B cell (primary cell): ENCODE measurements around the gene NDEL1. TPM values are rescaled to one million over a fixed set of nuclear protein-coding genes. Genes with fewer than 3 reads are reported as not detected.

Source experiments
- ATAC-seq: fragments of 200-7000 bp; cut with Tn5 transposase; one replicate; pipeline ENCODE4 v1.10.0; 2021; ENCODE audit warnings: low read depth, mild to moderate bottlenecking, moderate number of reproducible peaks, moderate library complexity
- CTCF ChIA-PET: fragments of 350-600 bp; sonication (Branson Sonifier 250); formaldehyde crosslinking; loops from one replicate; lab custom pipeline; 2021; ENCODE audit warnings: antibody characterized with exemption, inconsistent platforms; lab: Charles Lee
- POLR2A ChIA-PET: fragments of 350-600 bp; sonication (Branson Sonifier 250); formaldehyde crosslinking; loops from one replicate; lab custom pipeline; 2021; ENCODE audit warnings: antibody characterized with exemption; lab: Charles Lee
- DNase-seq: peaks from one replicate; pipeline ENCODE4 v3.0.0; 2013
- H2AFZ ChIP-seq: 2 replicates; pipeline ENCODE4 v1.6.1; 2012; ENCODE audit warnings: mild to moderate bottlenecking, low read depth, low read length; ENCODE audit not compliant: insufficient read depth, poor library complexity, severe bottlenecking
- H3K27ac ChIP-seq, 2 donors: 1 replicate in 1 of 2; 2 replicates in 1 of 2; pipeline ENCODE4 v1.5.1; 2012 to 2013; ENCODE audit warnings: low read length in 2 of 2, mild to moderate bottlenecking in 2 of 2, moderate library complexity in 1 of 2
- H3K27me3 ChIP-seq, 4 experiments: fragments of 200-600 bp in 1 of 4; sonication (generic) in 1 of 4; replicated peaks in 1 of 4; 1 replicate in 2 of 4; 2 replicates in 2 of 4; pipeline versions ENCODE4 v1.6.1 to v1.7.0; 2013 to 2016; ENCODE audit warnings: low read length in 3 of 4, mild to moderate bottlenecking in 2 of 4, mixed read lengths in 1 of 4, moderate library complexity in 1 of 4; ENCODE audit not compliant: insufficient read depth in 4 of 4, control insufficient read depth in 3 of 4; ENCODE audit errors: control extremely low read depth in 1 of 4
- H3K36me3 ChIP-seq, 2 experiments: replicated peaks in 1 of 2; 1 replicate in 1 of 2; 2 replicates in 1 of 2; pipeline versions ENCODE4 v1.6.1 to v1.7.1; 2013; ENCODE audit warnings: low read length in 1 of 2; ENCODE audit not compliant: insufficient read depth in 2 of 2, control insufficient read depth in 1 of 2; ENCODE audit errors: control extremely low read depth in 1 of 2, extremely low read depth in 1 of 2
- H3K4me1 ChIP-seq, 2 donors: fragments of 200-600 bp in 1 of 2; sonication (generic) in 1 of 2; 1 replicate in 1 of 2; 2 replicates in 1 of 2; pipeline versions ENCODE4 v1.5.1 to v1.6.1; 2013 to 2017; ENCODE audit warnings: low read length in 2 of 2; ENCODE audit not compliant: control insufficient read depth in 2 of 2, insufficient read depth in 2 of 2
- H3K4me2 ChIP-seq: replicated peaks from 2 replicates; pipeline ENCODE3; 2012; ENCODE audit warnings: mild to moderate bottlenecking, low read depth, low read length; ENCODE audit not compliant: poor library complexity, severe bottlenecking
- H3K4me3 ChIP-seq, 5 experiments: fragments of 200-600 bp in 1 of 5; sonication (generic) in 1 of 5; 1 replicate in 3 of 5; 2 replicates in 2 of 5; pipeline versions ENCODE4 v1.5.1 to v1.7.0; 2011 to 2016; ENCODE audit warnings: low read length in 4 of 5, mild to moderate bottlenecking in 4 of 5, low read depth in 2 of 5, control low read depth in 1 of 5, moderate library complexity in 1 of 5; ENCODE audit not compliant: insufficient read depth in 1 of 5; ENCODE audit errors: control extremely low read depth in 1 of 5, extremely low read depth in 1 of 5
- H3K79me2 ChIP-seq: fragments of 200-600 bp; sonication (generic); one replicate; pipeline ENCODE4 v1.6.0; 2016; ENCODE audit warnings: low read length; ENCODE audit not compliant: control insufficient read depth, insufficient read depth
- H3K9ac ChIP-seq: fragments of 200-600 bp; sonication (generic); 2 replicates; pipeline ENCODE4 v1.6.1; 2017; ENCODE audit warnings: mild to moderate bottlenecking, low read length, moderate library complexity
- H3K9me3 ChIP-seq, 3 donors: one replicate each; pipeline versions ENCODE4 v1.6.1 to v1.7.1; 2013; ENCODE audit warnings: low read length in 2 of 3; ENCODE audit not compliant: control insufficient read depth in 2 of 3, insufficient read depth in 1 of 3; ENCODE audit errors: control extremely low read depth in 1 of 3
- H4K20me1 ChIP-seq: 2 replicates; pipeline ENCODE4 v1.6.0; 2012; ENCODE audit warnings: mild to moderate bottlenecking, low read length; ENCODE audit not compliant: insufficient read depth, control insufficient read depth, poor library complexity, severe bottlenecking
- H3K27ac Mint-ChIP-seq: one replicate; pipeline ENCODE4 v1.8.0; 2021; ENCODE audit warnings: mixed read lengths
- H3K27me3 Mint-ChIP-seq: one replicate; pipeline ENCODE4 v1.8.0; 2021; ENCODE audit warnings: mixed read lengths
- H3K4me1 Mint-ChIP-seq: one replicate; pipeline ENCODE4 v1.8.0; 2021; ENCODE audit warnings: mixed read lengths
- H3K4me3 Mint-ChIP-seq: one replicate; pipeline ENCODE4 v1.8.0; 2021; ENCODE audit warnings: mixed read lengths
- H3K9me3 Mint-ChIP-seq: one replicate; pipeline ENCODE4 v1.8.0; 2022; ENCODE audit warnings: mixed read lengths; ENCODE audit not compliant: insufficient read depth
- EZH2 ChIP-seq: IDR thresholded peaks from 2 replicates; pipeline ENCODE4 v1.6.1; 2012; ENCODE audit warnings: borderline replicate concordance, low read depth, mild to moderate bottlenecking, moderate library complexity, low read length; ENCODE audit not compliant: insufficient read depth, poor library complexity, severe bottlenecking
- WGBS: methylation state at CpG from one replicate; pipeline ENCODE4 v1.1.5; 2013; ENCODE audit warnings: missing lambda C conversion rate; ENCODE audit not compliant: insufficient coverage; 5-methylcytosine and 5-hydroxymethylcytosine counted together
- intact Hi-C: fragments of 100-400 bp; cut with micrococcal nuclease; formaldehyde crosslinking; loops from one replicate; pipeline ENCODE4 v1.10.0; 2022
- polyA plus RNA-seq: library from polyadenylated mRNA; depleted of rRNA; stranded (reverse); fragments of >200 nt; gene quantifications from 2 replicates; pipeline ENCODE4 v1.2.3, GENCODE V29; 2012
- total RNA-seq, 2 donors: library from RNA; stranded (reverse); fragments of 120-200 nt in 1 of 2; gene quantifications; 1 replicate in 1 of 2; 2 replicates in 1 of 2; pipeline versions ENCODE4 v1.2.3 to v1.2.4, GENCODE V29; 2013 to 2022
- TF ChIP-seq, protein P1 (sequence below): fragments of 200-600 bp; IDR thresholded peaks from one replicate; pipeline ENCODE4 v1.8.0; 2022; ENCODE audit warnings: antibody characterized with exemption, mild to moderate bottlenecking

Gene NDEL1
- total and polyA plus RNA-seq, 2 donors (not counting 1 experiment from before 2014, with no cell fraction given), result 30.2 to 108 TPM

GRCh38 chr17:8477171-8477570 lies 41.5 kb downstream of the NDEL1 start:
- CTCF ChIA-PET, result no interaction called here
- TF ChIP-seq, protein P1, sequence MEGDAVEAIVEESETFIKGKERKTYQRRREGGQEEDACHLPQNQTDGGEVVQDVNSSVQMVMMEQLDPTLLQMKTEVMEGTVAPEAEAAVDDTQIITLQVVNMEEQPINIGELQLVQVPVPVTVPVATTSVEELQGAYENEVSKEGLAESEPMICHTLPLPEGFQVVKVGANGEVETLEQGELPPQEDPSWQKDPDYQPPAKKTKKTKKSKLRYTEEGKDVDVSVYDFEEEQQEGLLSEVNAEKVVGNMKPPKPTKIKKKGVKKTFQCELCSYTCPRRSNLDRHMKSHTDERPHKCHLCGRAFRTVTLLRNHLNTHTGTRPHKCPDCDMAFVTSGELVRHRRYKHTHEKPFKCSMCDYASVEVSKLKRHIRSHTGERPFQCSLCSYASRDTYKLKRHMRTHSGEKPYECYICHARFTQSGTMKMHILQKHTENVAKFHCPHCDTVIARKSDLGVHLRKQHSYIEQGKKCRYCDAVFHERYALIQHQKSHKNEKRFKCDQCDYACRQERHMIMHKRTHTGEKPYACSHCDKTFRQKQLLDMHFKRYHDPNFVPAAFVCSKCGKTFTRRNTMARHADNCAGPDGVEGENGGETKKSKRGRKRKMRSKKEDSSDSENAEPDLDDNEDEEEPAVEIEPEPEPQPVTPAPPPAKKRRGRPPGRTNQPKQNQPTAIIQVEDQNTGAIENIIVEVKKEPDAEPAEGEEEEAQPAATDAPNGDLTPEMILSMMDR, result no peak
- no peak for TF ChIP-seq EZH2
- WGBS, result 94% methylated on average over 8 of the region's 8 CpGs
- peaks cover 0 to under 1% (median 0%) of the 10 kb centered on the region in 3 donors for H3K9me3 ChIP-seq
- intact Hi-C loops, result no loop called here
- H3K4me1 ChIP-seq, result no peaks in the 10 kb centered on the region
- DNase-seq (no peak), ATAC-seq (no peak)
- peaks cover 2 to 59% of the 10 kb centered on the region in 2 experiments for H3K36me3 ChIP-seq
- Mint-ChIP-seq H3K27me3 (no peaks in the 10 kb centered on the region), H3K9me3 (no peaks in the 10 kb centered on the region), H3K4me3 (no peak overlapping the region), H3K27ac (no peak overlapping the region), H3K4me1 (no peaks in the 10 kb centered on the region)
- no peaks in the 10 kb centered on the region for H3K79me2 ChIP-seq
- H3K27me3 ChIP-seq, result no peaks in the 10 kb centered on the region
- H4K20me1 ChIP-seq, result no peaks in the 10 kb centered on the region
- H3K4me2 ChIP-seq, result no peak overlapping the region
- POLR2A ChIA-PET, result no interaction called here
- no peak overlapping the region for H2AFZ ChIP-seq
- H3K4me3 ChIP-seq, result no peak overlapping the region
- no peak overlapping the region for H3K27ac ChIP-seq
- no peak overlapping the region for H3K9ac ChIP-seq

DNA sequence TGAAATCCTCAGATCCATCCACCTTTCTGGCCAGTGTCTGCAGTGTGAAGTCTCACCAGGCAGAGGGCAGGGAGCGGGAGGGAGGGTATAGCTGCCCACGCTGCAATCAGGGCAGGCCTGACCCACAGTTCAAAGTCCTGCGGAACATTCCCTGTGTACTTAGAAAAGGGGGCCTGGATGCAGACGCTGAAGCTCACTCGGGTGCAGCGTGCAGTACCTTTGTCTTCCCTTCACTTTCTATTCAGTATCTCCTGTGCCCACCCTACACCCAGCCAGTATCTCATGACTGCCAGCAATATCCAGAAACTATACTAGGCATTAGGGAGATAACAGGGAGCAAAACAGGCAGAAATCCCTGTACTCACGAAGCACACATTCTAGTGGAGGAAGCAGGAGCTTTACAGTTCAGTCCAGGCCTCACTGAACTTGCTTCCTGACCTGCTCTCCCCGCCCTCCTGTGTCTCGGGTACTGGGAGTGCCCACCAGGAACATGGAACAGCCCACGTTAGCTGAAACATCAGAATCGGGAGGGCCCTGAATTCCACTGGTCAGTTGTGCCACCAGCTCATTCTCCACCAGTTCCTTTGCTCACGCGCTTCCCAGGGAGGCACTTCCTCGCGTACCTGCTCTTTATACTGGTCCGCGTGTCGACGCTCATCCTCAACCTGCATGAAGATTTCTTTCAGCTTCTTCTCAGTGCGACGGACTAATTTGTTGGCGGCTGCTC lies 42.2 kb downstream of the NDEL1 start:
- no peaks in the 10 kb centered on the region for H4K20me1 ChIP-seq
- no peak for ATAC-seq
- ChIA-PET POLR2A (no interaction called here), CTCF (no interaction called here)
- TF ChIP-seq, protein P1, result no peak
- TF ChIP-seq EZH2, result no peak
- H3K27ac ChIP-seq, result no peak overlapping the region
- no peak overlapping the region for H3K27ac Mint-ChIP-seq
- no peaks in the 10 kb centered on the region for H3K4me1 ChIP-seq
- no peak overlapping the region for H2AFZ ChIP-seq
- H3K9me3 Mint-ChIP-seq, result no peaks in the 10 kb centered on the region
- intact Hi-C loops, result no loop called here
- DNase-seq, result no peak
- H3K4me3 ChIP-seq, result no peak overlapping the region
- no peaks in the 10 kb centered on the region for H3K79me2 ChIP-seq
- no peaks in the 10 kb centered on the region for H3K27me3 Mint-ChIP-seq
- no peak overlapping the region for H3K4me2 ChIP-seq
- no peak overlapping the region for H3K9ac ChIP-seq
- H3K36me3 ChIP-seq, result peaks cover 3 to 54% of the 10 kb centered on the region in 2 experiments
- H3K4me1 Mint-ChIP-seq, result no peaks in the 10 kb centered on the region
- peaks cover 0 to 4% (median 0%) of the 10 kb centered on the region in 3 donors for H3K9me3 ChIP-seq
- H3K4me3 Mint-ChIP-seq, result no peak overlapping the region
- H3K27me3 ChIP-seq, result no peaks in the 10 kb centered on the region
- 98% methylated on average over 16 of the region's 22 CpGs for WGBS
